ENCODE data around the gene SLC8A3. TPM values are rescaled to one million over a fixed set of nuclear protein-coding genes. Genes with fewer than 3 reads are reported as not detected.
A peak's percentile ranks its signal among the peaks of the same experiment; 100 is the strongest.

The SLC8A3 gene
- total and polyA plus RNA-seq, 2 of the 13 experiments (the other 11 are each of a cell fraction or from before 2014, with no cell fraction given): 0.01 to 0.02 TPM

- TF ChIP-seq JUND (CRISPR knock-in tag; IDR thresholded peaks at IDR 0.05) (no peak), FOXP4 (CRISPR knock-in tag; IDR thresholded peaks at IDR 0.05) (peak; percentile 59; the same call in 1 of the 2 replicates), MAX (IDR thresholded peaks at IDR 0.05) (peak; percentile 45; the same call in 1 of the 2 replicates), MXD4 (CRISPR knock-in tag; IDR thresholded peaks at IDR 0.05) (peak; percentile 42; the same call in 1 of the 2 replicates), ARNTL (CRISPR knock-in tag; IDR thresholded peaks at IDR 0.05) (0 out of 2 replicates have a peak, but pooled peaks have one; percentile 21), MIER2 (CRISPR knock-in tag; IDR thresholded peaks at IDR 0.05) (peak; percentile 53; the same call in 1 of the 2 replicates), YY1 (IDR thresholded peaks at IDR 0.05; ENCODE audit: insufficient read depth, insufficient replicate concordance, low read depth, low read length) (no peak), GABPA (IDR thresholded peaks at IDR 0.05; ENCODE audit: low read depth, low read length) (no peak), GABPA (CRISPR knock-in tag; IDR thresholded peaks at IDR 0.05; ENCODE audit: low read depth) (peak; percentile 22; the same call in 1 of the 2 replicates), KDM6A (CRISPR knock-in tag; IDR thresholded peaks at IDR 0.05; ENCODE audit: low read depth) (peak; percentile 6; the same call in 1 of the 2 replicates), ZNF503 (CRISPR knock-in tag; IDR thresholded peaks at IDR 0.05) (0 out of 2 replicates have a peak, but pooled peaks have one; percentile 20), NR2F6 (IDR thresholded peaks at IDR 0.05) (0 out of 2 replicates have a peak, but pooled peaks have one; percentile 27), NR2F6 (CRISPR knock-in tag; IDR thresholded peaks at IDR 0.05) (no peak), HDAC2 (CRISPR knock-in tag; IDR thresholded peaks at IDR 0.05) (peak; percentile 26; the same call in 1 of the 2 replicates), FOXA1 (IDR thresholded peaks at IDR 0.05) (no peak), FOXA1 (CRISPR knock-in tag; IDR thresholded peaks at IDR 0.05) (peak; percentile 70), TBX3 (IDR thresholded peaks at IDR 0.05; ENCODE audit: borderline replicate concordance) (no peak), EP300 (IDR thresholded peaks at IDR 0.05; ENCODE audit: low read depth in 2 of 2, low read length in 2 of 2) (peak in 1 of 2 experiments; percentile 83; a peak in 2 of 4 replicates), EP300 (CRISPR knock-in tag; IDR thresholded peaks at IDR 0.05; ENCODE audit: borderline replicate concordance) (no peak; the same call in 1 of the 2 replicates), GFI1 (CRISPR knock-in tag; IDR thresholded peaks at IDR 0.05; ENCODE audit: borderline replicate concordance) (0 out of 2 replicates have a peak, but pooled peaks have one; percentile 31), PAXIP1 (CRISPR knock-in tag; conservative IDR thresholded peaks at IDR 0.05) (peak; percentile 86), PPARG (CRISPR knock-in tag; conservative IDR thresholded peaks at IDR 0.05) (peak; percentile 9; the same call in 1 of the 2 replicates), HNRNPUL1 (IDR thresholded peaks at IDR 0.05; ENCODE audit: low read depth, low read length) (peak; percentile 58; the same call in 1 of the 2 replicates), MXI1 (IDR thresholded peaks at IDR 0.05; ENCODE audit: borderline replicate concordance, low read depth, low read length) (peak; percentile 50; the same call in 1 of the 3 replicates)
Observed at GRCh38 chr14:70047598-70048312, 141.0 kb downstream of the SLC8A3 start (continued).
